Prostate gland (tissue), 2 donors: ENCODE results near the gene SETBP1. TPM values are rescaled to one million over a fixed set of nuclear protein-coding genes. Genes with fewer than 3 reads are reported as not detected.

ENCODE experiments used
- DNase-seq: peaks from one replicate; pipeline ENCODE4 v3.0.0-alpha.2; 2019; ENCODE audit warnings: low spot score
- H3K27ac ChIP-seq, 2 donors: fragments of 200-600 bp; sonication (generic); 2 replicates each; pipeline ENCODE4 v1.5.1; 2017 to 2019
- H3K27me3 ChIP-seq: fragments of 200-600 bp; sonication (generic); replicated peaks from 2 replicates; pipeline ENCODE4 v1.5.1; 2019; ENCODE audit not compliant: insufficient read depth
- H3K36me3 ChIP-seq, 2 donors: fragments of 200-600 bp; sonication (generic); 1 replicate in 1 of 2; 2 replicates in 1 of 2; pipeline versions ENCODE4 v1.5.1 to v1.8.1; 2017 to 2019
- H3K4me1 ChIP-seq: fragments of 200-600 bp; sonication (generic); replicated peaks from 2 replicates; pipeline ENCODE4 v1.5.1; 2019
- H3K4me3 ChIP-seq, 2 donors: fragments of 200-600 bp; sonication (generic); 2 replicates each; pipeline ENCODE4 v1.5.1; 2017 to 2019
- H3K9me3 ChIP-seq: fragments of 200-600 bp; sonication (generic); 2 replicates; pipeline ENCODE4 v1.5.1; 2017
- CTCF ChIP-seq, 4 experiments: fragments of 200-600 bp in 2 of 4; fragments of 450-650 bp in 2 of 4; sonication (generic) in 2 of 4; IDR thresholded peaks; 1 replicate in 3 of 4; 2 replicates in 1 of 4; pipeline ENCODE4 v1.5.1; 2016 to 2019; ENCODE audit warnings: antibody characterized with exemption in 4 of 4, mild to moderate bottlenecking in 2 of 4, moderate library complexity in 2 of 4
- POLR2A ChIP-seq: fragments of 450-650 bp; IDR thresholded peaks from one replicate; pipeline ENCODE4 v1.6.1; 2016; ENCODE audit warnings: antibody characterized with exemption, mild to moderate bottlenecking
- POLR2AphosphoS5 ChIP-seq: sonication (generic); formaldehyde crosslinking; IDR thresholded peaks from one replicate; pipeline ENCODE4 v1.6.1; 2017; ENCODE audit warnings: antibody characterized with exemption
- WGBS: methylation state at CpG from one replicate; pipeline ENCODE4 v1.1.5; 2018; 5-methylcytosine and 5-hydroxymethylcytosine counted together
- intact Hi-C: fragments of 100-400 bp; cut with DNase I; formaldehyde crosslinking; loops from one replicate; pipeline ENCODE4 v1.14.2; 2022
- total RNA-seq, 2 donors: library from RNA; depleted of rRNA; stranded (reverse); fragments of >200 nt; gene quantifications; one replicate each; pipeline ENCODE4 v1.1.0, GENCODE V29; 2016

The SETBP1 gene
- total RNA-seq, 2 donors from 2014 or later, result 28.4 to 45.1 TPM

- WGBS, result 59% methylated on average over 2 of the region's 2 CpGs
- TF ChIP-seq POLR2AphosphoS5, result no peak
- no peak for TF ChIP-seq POLR2A
- no peak for TF ChIP-seq CTCF (IDR thresholded peaks at IDR 0.05)
- no peaks in the 10 kb centered on the region for H3K4me1 ChIP-seq
- H3K27ac ChIP-seq, result no peak overlapping the region
- no peak for DNase-seq
- H3K9me3 ChIP-seq, result no peaks in the 10 kb centered on the region
- intact Hi-C loops, result no loop called here
- H3K27me3 ChIP-seq, result no peaks in the 10 kb centered on the region
- H3K4me3 ChIP-seq, result no peak overlapping the region
- no peaks in the 10 kb centered on the region for H3K36me3 ChIP-seq
Observed at GRCh38 chr18:44807766-44808165, 127.1 kb downstream of the SETBP1 start.

DNA sequence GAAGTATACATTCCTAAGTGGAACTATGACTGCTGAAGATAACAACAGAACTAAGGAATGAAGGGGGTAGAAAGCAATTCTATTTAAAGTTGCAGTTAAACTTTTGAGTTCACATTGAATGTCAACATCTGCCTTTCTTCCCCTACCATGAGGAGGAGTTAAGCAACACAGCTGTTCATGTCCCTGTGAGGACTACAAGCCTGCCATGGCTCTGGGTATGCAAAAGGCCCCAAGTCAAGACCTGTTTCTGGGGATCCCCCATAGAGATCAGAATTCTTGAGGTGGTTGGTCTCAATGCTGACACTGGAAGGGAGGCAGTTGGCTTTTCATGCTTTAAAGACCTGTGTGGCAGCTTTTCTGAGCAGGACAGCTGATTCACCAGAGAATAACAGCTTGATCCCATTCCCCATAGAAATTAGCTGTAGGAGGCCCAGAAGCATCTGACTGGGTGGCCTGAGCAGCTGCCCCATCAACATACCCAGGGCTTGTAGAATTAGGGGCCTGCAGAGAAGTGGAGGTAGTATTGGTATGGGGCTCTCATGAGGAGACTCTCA, 131.0 kb downstream of the SETBP1 start:
- H3K9me3 ChIP-seq, result no peaks in the 10 kb centered on the region
- TF ChIP-seq CTCF (IDR thresholded peaks at IDR 0.05) (no peak), POLR2A (no peak), POLR2AphosphoS5 (no peak)
- no peak overlapping the region for H3K4me3 ChIP-seq
- no peaks in the 10 kb centered on the region for H3K4me1 ChIP-seq
- H3K27ac ChIP-seq, result no peak overlapping the region
- intact Hi-C loops, result no loop called here
- no peaks in the 10 kb centered on the region for H3K36me3 ChIP-seq
- H3K27me3 ChIP-seq, result no peaks in the 10 kb centered on the region
- no peak for DNase-seq

DNA sequence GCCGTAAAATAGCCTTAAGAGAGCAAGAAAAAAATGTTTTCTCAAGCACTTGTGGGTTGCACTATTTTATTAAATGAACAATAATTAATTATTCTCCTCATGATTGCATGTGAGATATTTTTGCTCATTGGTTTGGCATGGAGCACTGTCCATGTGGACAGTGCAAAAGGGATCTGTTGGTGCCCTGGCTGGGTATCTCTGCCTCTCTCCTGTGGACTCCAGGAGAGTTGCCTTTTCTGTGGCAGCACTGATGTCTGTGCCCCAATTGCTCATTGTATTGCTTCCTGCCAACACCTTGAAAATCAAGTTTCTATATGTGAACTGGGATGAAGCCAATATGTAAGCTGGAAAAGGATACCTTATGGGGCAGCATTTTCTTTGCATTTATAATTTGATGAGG, 131.7 kb downstream of the SETBP1 start:
- no peaks in the 10 kb centered on the region for H3K9me3 ChIP-seq
- intact Hi-C loops, result no loop called here
- H3K4me1 ChIP-seq, result no peaks in the 10 kb centered on the region
- WGBS, result 97% methylated on average over 1 of the region's 1 CpG
- no peak overlapping the region for H3K4me3 ChIP-seq
- H3K27ac ChIP-seq, result no peak overlapping the region
- H3K36me3 ChIP-seq, result no peaks in the 10 kb centered on the region
- H3K27me3 ChIP-seq, result no peaks in the 10 kb centered on the region
- no peak for DNase-seq
- no peak for TF ChIP-seq POLR2A
- TF ChIP-seq CTCF (IDR thresholded peaks at IDR 0.05), result no peak
- TF ChIP-seq POLR2AphosphoS5, result no peak

- Histone ChIP-seq H3K36me3 (no peaks in the 10 kb centered on the region), H3K27me3 (no peaks in the 10 kb centered on the region), H3K4me1 (no peaks in the 10 kb centered on the region), H3K27ac (no peak overlapping the region), H3K4me3 (no peak overlapping the region), H3K9me3 (no peaks in the 10 kb centered on the region)
- WGBS, result 81% methylated on average over 4 of the region's 4 CpGs
- intact Hi-C loops, result no loop called here
- no peak for DNase-seq
- TF ChIP-seq CTCF (IDR thresholded peaks at IDR 0.05), result no peak
- no peak for TF ChIP-seq POLR2AphosphoS5
- TF ChIP-seq POLR2A, result no peak
Observed at GRCh38 chr18:44813586-44813985, 132.9 kb downstream of the SETBP1 start.

GRCh38 chr18:44815108-44815507, 134.4 kb downstream of the SETBP1 start:
- H3K9me3 ChIP-seq, result no peaks in the 10 kb centered on the region
- no peaks in the 10 kb centered on the region for H3K4me1 ChIP-seq
- DNase-seq, result no peak
- 92% methylated on average over 6 of the region's 6 CpGs for WGBS
- H3K36me3 ChIP-seq, result no peaks in the 10 kb centered on the region
- H3K27ac ChIP-seq, result no peak overlapping the region
- H3K27me3 ChIP-seq, result no peaks in the 10 kb centered on the region
- TF ChIP-seq CTCF (IDR thresholded peaks at IDR 0.05) (no peak), POLR2AphosphoS5 (no peak), POLR2A (no peak)
- intact Hi-C loops, result no loop called here
- H3K4me3 ChIP-seq, result no peak overlapping the region
